ENCODE data around the gene POU6F2. TPM values are rescaled to one million over a fixed set of nuclear protein-coding genes. Genes with fewer than 3 reads are reported as not detected.

Gene POU6F2
- total RNA-seq, 1 donor from 2014 or later, result not detected

DNA sequence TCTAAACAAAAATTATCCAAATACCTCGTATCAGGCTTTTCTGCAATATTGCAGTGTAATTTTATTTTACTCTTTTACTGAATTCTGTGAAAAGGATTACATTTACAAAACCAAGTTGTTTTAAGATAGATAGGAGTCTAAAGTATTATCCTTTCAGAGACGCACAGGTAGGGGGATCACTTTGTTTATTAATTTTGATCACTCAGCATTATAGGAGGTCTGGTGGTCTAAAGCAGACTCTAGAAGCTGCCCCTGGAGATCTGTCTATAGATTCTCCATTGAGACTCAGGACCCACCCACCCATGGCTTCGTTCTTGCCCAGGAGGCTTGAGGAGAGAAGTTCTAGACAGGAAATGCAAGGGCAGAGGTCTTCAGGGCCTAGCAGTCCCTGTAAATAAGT, 365.1 kb downstream of the POU6F2 start:
- TF ChIP-seq, protein P1, sequence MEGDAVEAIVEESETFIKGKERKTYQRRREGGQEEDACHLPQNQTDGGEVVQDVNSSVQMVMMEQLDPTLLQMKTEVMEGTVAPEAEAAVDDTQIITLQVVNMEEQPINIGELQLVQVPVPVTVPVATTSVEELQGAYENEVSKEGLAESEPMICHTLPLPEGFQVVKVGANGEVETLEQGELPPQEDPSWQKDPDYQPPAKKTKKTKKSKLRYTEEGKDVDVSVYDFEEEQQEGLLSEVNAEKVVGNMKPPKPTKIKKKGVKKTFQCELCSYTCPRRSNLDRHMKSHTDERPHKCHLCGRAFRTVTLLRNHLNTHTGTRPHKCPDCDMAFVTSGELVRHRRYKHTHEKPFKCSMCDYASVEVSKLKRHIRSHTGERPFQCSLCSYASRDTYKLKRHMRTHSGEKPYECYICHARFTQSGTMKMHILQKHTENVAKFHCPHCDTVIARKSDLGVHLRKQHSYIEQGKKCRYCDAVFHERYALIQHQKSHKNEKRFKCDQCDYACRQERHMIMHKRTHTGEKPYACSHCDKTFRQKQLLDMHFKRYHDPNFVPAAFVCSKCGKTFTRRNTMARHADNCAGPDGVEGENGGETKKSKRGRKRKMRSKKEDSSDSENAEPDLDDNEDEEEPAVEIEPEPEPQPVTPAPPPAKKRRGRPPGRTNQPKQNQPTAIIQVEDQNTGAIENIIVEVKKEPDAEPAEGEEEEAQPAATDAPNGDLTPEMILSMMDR (IDR thresholded peaks at IDR 0.05), result no peak
- H3K27ac ChIP-seq, result no peak overlapping the region
- peaks cover 0 to 3% of the 10 kb centered on the region in 2 donors for H3K4me1 ChIP-seq
- H3K4me3 ChIP-seq, result no peak overlapping the region
- H3K9me3 ChIP-seq, result no peaks in the 10 kb centered on the region
- no peak for DNase-seq (ENCODE audit: low spot score in 2 of 2)
- no peaks in the 10 kb centered on the region for H3K36me3 ChIP-seq
- H3K27me3 ChIP-seq, result no peaks in the 10 kb centered on the region
- intact Hi-C loops (cut with DNase I), result no loop called here

DNA sequence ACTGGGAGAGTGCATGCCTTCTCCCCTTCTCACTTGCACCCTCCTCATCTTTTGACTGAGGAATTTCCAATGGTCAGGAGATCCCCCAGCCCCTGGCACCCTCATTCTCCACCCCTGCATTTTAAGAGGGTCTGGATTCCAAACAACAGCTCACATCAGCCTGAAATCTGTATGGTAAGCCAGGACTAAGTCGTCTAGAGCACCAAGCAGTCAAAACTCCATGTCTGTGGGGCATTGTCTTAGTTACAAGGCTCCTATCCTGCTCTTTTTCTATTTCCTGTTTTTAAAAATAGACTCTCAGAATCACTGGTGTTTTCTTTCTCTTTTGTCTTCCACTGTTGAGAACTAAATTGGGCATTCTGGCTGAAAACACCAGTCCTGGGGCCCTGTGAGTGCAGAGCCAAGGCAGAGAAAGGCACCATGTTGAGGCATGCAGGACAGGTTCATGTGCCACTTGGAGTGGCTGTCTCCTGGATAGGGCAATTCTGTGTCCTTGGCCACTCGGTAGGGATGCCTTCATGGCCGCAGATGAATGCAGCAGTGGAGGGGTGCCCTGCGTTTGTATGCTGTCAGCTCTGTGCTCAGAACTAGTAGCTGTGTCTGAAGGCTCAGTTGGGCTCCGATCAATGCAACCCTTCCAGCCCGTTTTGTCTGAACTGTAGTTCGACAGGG, 371.9 kb downstream of the POU6F2 start:
- DNase-seq (ENCODE audit: low spot score in 2 of 2), result no peak

GRCh38 chr7:39353615-39354376, 376.1 kb downstream of the POU6F2 start:
- TF ChIP-seq, protein P1 (IDR thresholded peaks at IDR 0.05), result peak in 1 of 3 experiments; percentile 3
- H3K4me1 ChIP-seq, result peaks cover 0 to 3% of the 10 kb centered on the region in 2 donors
- H3K9me3 ChIP-seq, result no peaks in the 10 kb centered on the region
- intact Hi-C loops (cut with DNase I), result no loop called here
- no peaks in the 10 kb centered on the region for H3K36me3 ChIP-seq
- no peaks in the 10 kb centered on the region for H3K27me3 ChIP-seq
- DNase-seq (ENCODE audit: low spot score in 2 of 2), result no peak
- H3K4me3 ChIP-seq, result no peak overlapping the region
- H3K27ac ChIP-seq, result peak overlapping the region in 1 of 2 donors; percentile 3

More for the DNA sequence above, 371.9 kb downstream of the POU6F2 start:
- Histone ChIP-seq H3K4me1 (peaks cover 0 to 3% of the 10 kb centered on the region in 2 donors), H3K27ac (no peak overlapping the region), H3K4me3 (no peak overlapping the region), H3K27me3 (no peaks in the 10 kb centered on the region), H3K36me3 (no peaks in the 10 kb centered on the region), H3K9me3 (no peaks in the 10 kb centered on the region)
- intact Hi-C loops (cut with DNase I), result no loop called here
- TF ChIP-seq, protein P1 (IDR thresholded peaks at IDR 0.05), result no peak

DNA sequence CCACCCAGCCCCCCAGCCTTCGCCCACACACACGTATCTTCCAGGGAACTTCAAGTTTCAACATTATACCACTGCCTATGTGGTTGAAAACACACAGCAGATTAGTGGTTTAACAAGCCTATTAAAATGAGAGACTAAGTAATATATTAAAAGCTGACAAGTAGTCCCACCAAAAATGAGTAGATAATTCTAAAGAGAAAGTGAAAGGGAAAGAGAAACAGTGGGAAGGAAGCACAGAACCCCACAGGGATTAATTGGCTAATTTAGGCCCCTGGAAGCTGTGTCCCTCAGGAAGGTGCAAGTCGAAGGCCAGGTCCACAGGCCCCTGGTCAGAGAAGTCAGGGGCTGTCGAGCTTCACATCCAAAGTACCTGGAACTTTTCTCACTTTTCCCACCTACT, 378.0 kb downstream of the POU6F2 start:
- no peaks in the 10 kb centered on the region for H3K9me3 ChIP-seq
- no peaks in the 10 kb centered on the region for H3K36me3 ChIP-seq
- peaks cover 0 to 3% of the 10 kb centered on the region in 2 donors for H3K4me1 ChIP-seq
- TF ChIP-seq, protein P1 (IDR thresholded peaks at IDR 0.05), result no peak
- H3K27ac ChIP-seq, result no peak overlapping the region
- DNase-seq (ENCODE audit: low spot score in 2 of 2), result no peak
- intact Hi-C loops (cut with DNase I), result no loop called here
- no peak overlapping the region for H3K4me3 ChIP-seq
- H3K27me3 ChIP-seq, result no peaks in the 10 kb centered on the region

- Histone ChIP-seq H3K27me3 (no peaks in the 10 kb centered on the region), H3K9me3 (no peaks in the 10 kb centered on the region), H3K36me3 (no peaks in the 10 kb centered on the region), H3K4me3 (no peak overlapping the region), H3K27ac (no peak overlapping the region), H3K4me1 (peaks cover 0 to 3% of the 10 kb centered on the region in 2 donors)
- intact Hi-C loops (cut with DNase I), result no loop called here
- DNase-seq (ENCODE audit: low spot score in 2 of 2), result no peak
- TF ChIP-seq, protein P1 (IDR thresholded peaks at IDR 0.05), result no peak
Observed at GRCh38 chr7:39356172-39356925, 378.6 kb downstream of the POU6F2 start.
